HG02938 (cell line): Measurements from ENCODE around the gene NF1.
"Not testable (repeated sequence)": the region's sequence is repeated elsewhere in the genome, so short reads cannot be mapped to it uniquely, and the experiment has no call there.

Experiments used
- ATAC-seq: cut with Tn5 transposase; IDR thresholded peaks from one replicate; pipeline ENCODE4 v1.9.1; 2021; ENCODE audit warnings: mild to moderate bottlenecking, moderate library complexity; ENCODE audit not compliant: unreplicated experiment

The NF1 gene

GRCh38 chr17:31379597-31380205 is 284.9 kb downstream of the NF1 start:
- no peak for ATAC-seq

GRCh38 chr17:31381165-31381668 is 286.4 kb downstream of the NF1 start:
- ATAC-seq: no peak

- not testable (repeated sequence) for ATAC-seq
Measured at GRCh38 chr17:31382668-31383275, 288.0 kb downstream of the NF1 start.

GRCh38 chr17:31383488-31383887 is 288.7 kb downstream of the NF1 start:
- not testable (repeated sequence) for ATAC-seq

GRCh38 chr17:31385428-31386285 is 290.9 kb downstream of the NF1 start:
- ATAC-seq: no peak

GRCh38 chr17:31386542-31387075 is 291.8 kb downstream of the NF1 start:
- no peak for ATAC-seq

- no peak for ATAC-seq
Measured at GRCh38 chr17:31387438-31387837, 292.7 kb downstream of the NF1 start.

- ATAC-seq: no peak
Measured at GRCh38 chr17:31388351-31388750, 293.6 kb downstream of the NF1 start.

GRCh38 chr17:31388770-31389656 is 294.2 kb downstream of the NF1 start:
- ATAC-seq: no peak

- ATAC-seq: no peak
Measured at GRCh38 chr17:31389657-31390381, 295.0 kb downstream of the NF1 start.

GRCh38 chr17:31390426-31390747 is 295.6 kb downstream of the NF1 start:
- no peak for ATAC-seq

- no peak for ATAC-seq
Measured at GRCh38 chr17:31390748-31391495, 296.1 kb downstream of the NF1 start.

GRCh38 chr17:31391496-31391949 is 296.7 kb downstream of the NF1 start, which contains the start of gene RAB11FIP4:
Gene RAB11FIP4, plus strand, starts transcription at chr17:31391675. Its CDS starts 178 bp downstream, at chr17:31391853.
- ATAC-seq: no peak

GRCh38 chr17:31392002-31392855 is 297.5 kb downstream of the NF1 start:
- no peak for ATAC-seq

- no peak for ATAC-seq
Measured at GRCh38 chr17:31392856-31393748, 298.3 kb downstream of the NF1 start.

- no peak for ATAC-seq
Measured at GRCh38 chr17:31393749-31394146, 299.0 kb downstream of the NF1 start.

- ATAC-seq: no peak
Measured at GRCh38 chr17:31394544-31394943, 299.8 kb downstream of the NF1 start.
